Epithelial cell of proximal tubule (primary cell): ENCODE results near the gene PTDSS2. TPM values are rescaled to one million over a fixed set of nuclear protein-coding genes. Genes with fewer than 3 reads are reported as not detected.

ENCODE experiments used
- DNase-seq: peaks from one replicate; pipeline ENCODE4 v3.0.0-alpha.2; 2011; ENCODE audit warnings: low read depth
- H3K4me3 ChIP-seq: 2 replicates; pipeline ENCODE4 v1.5.1; 2011; ENCODE audit warnings: low read depth, mild to moderate bottlenecking, low read length
- CTCF ChIP-seq: conservative IDR thresholded peaks from 2 replicates; pipeline ENCODE4 v1.5.1; 2012; ENCODE audit warnings: low read depth, mild to moderate bottlenecking, low read length
- total RNA-seq: library from RNA; depleted of rRNA; stranded (reverse); fragments of >200 nt; gene quantifications from 2 replicates; pipeline ENCODE4 v1.2.3, GENCODE V29; 2015

The PTDSS2 gene
- total RNA-seq, 1 donor from 2014 or later = 53.4 TPM

DNA sequence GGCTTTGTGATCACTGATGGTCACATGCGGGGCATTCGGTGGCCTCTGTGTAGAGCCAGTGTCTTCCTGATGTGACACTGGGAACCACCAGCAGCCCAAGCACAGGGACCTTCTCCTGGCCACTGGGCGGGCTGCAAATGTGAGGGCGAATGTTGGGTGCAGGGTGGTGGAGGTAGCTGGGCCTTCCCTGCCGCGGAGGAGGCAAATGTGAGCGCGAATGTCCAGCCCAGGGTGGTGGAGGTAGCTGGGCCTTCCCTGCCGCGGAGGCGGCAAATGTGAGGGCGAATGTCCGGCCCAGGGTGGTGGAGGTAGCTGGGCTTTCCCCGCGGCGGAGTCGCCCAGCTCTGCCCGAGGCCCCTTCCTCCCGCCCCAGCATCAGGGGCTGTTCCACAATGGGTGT lies 23.3 kb downstream of the PTDSS2 start:
- TF ChIP-seq CTCF = no peak
- DNase-seq = no peak
- H3K4me3 ChIP-seq = no peak overlapping the region

DNA sequence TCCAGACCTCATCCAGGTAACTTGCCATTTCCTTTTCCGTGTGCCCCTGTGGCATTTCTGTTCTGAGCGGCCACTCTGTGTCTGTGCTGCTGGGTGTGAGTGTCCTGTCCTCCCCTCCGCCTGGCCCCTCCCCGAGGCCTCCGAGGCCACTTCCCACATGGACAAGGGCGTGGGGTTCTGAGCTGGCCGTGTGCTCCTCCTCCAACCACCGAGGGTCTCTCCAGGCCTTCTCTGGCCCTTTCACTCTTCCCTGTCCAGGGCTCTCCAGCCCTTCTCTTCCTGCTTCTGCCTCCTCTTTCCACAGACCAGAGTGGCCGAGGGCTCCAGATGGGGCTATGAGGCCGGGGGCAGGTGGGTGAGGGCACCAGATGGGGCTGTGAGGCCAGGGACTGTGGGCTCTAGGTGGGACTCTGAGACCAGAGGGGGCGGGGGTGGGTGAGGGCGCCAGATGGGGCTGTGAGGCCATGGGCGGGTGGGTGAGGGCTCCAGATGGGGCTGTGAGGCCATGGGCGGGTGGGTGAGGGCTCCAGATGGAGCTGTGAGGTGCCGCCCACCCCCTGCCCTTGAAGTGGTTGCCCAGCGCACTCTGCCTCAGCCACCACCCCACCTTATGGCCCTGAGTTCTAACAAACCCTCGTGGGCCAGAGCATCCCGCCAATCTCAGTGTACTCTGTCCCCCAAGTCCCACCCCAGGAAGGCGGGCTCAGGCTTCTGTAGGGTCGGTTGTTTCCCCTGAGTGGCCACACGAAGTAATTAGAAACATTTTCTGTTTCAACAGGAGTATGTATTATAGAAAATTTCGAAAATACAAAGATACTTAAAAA lies 24.1 kb downstream of the PTDSS2 start:
- no peak for TF ChIP-seq CTCF
- DNase-seq = no peak
- no peak overlapping the region for H3K4me3 ChIP-seq

DNA sequence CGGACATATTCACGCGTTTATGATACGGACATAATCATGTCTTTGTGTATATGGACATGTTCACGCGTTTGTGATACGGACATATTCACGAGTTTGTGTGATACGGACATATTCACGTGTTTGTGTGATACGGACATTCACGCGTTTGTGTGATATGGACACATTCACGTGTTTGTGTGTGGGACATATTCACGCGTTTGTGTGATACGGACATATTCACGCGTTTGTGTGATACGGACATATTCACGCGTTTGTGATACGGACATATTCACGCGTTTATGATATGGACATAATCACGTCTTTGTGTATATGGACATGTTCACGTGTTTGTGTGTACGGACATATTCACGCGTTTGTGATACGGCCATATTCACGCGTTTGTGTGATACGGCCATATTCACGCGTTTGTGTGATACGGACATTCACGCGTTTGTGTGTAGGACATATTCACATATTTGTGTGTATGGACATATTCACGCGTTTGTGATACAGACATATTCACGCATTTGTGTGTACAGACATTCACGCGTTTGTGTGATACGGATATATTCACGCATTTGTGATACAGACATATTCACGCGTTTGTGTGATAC lies 24.9 kb downstream of the PTDSS2 start:
- DNase-seq = no peak
- no peak for TF ChIP-seq CTCF
- H3K4me3 ChIP-seq = no peak overlapping the region

- no peak for DNase-seq
- TF ChIP-seq CTCF = no peak
- no peak overlapping the region for H3K4me3 ChIP-seq
Measured at GRCh38 chr11:475941-476340, 25.9 kb downstream of the PTDSS2 start.

DNA sequence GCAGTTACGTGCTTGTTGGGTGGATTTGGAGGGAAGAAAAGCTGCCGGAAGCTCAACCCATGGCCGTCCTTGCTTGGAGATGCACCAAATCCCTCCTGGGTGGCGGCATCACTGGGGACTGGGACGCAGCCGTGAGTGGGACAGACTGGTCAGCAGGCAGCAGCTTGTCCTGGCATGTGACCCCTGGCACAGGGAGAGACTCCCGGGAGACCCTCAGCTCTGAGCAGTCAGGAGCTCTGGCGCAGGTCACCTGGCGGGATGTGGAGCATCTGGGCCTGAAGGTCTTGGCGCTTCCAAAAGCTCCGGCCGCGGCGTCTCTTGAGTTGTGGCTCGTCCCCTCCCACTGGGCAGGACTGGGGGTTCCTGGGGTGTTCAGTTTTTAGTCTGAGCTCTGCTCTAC lies 26.3 kb downstream of the PTDSS2 start:
- no peak for TF ChIP-seq CTCF
- H3K4me3 ChIP-seq = no peak overlapping the region
- DNase-seq = no peak

GRCh38 chr11:477052-477715 lies 27.1 kb downstream of the PTDSS2 start:
- no peak overlapping the region for H3K4me3 ChIP-seq
- no peak for TF ChIP-seq CTCF
- no peak for DNase-seq
